B cell (primary cell): ENCODE measurements around the gene NRAP. TPM values are rescaled to one million over a fixed set of nuclear protein-coding genes. Genes with fewer than 3 reads are reported as not detected.

Experiments used
- ATAC-seq: fragments of 200-7000 bp; cut with Tn5 transposase; one replicate; pipeline ENCODE4 v1.10.0; 2021; ENCODE audit warnings: low read depth, mild to moderate bottlenecking, moderate number of reproducible peaks, moderate library complexity
- CTCF ChIA-PET: fragments of 350-600 bp; sonication (Branson Sonifier 250); formaldehyde crosslinking; loops from one replicate; lab custom pipeline; 2021; ENCODE audit warnings: antibody characterized with exemption, inconsistent platforms; lab: Charles Lee
- POLR2A ChIA-PET: fragments of 350-600 bp; sonication (Branson Sonifier 250); formaldehyde crosslinking; loops from one replicate; lab custom pipeline; 2021; ENCODE audit warnings: antibody characterized with exemption; lab: Charles Lee
- DNase-seq: peaks from one replicate; pipeline ENCODE4 v3.0.0; 2013
- H2AFZ ChIP-seq: 2 replicates; pipeline ENCODE4 v1.6.1; 2012; ENCODE audit warnings: mild to moderate bottlenecking, low read depth, low read length; ENCODE audit not compliant: insufficient read depth, poor library complexity, severe bottlenecking
- H3K27ac ChIP-seq, 2 donors: 1 replicate in 1 of 2; 2 replicates in 1 of 2; pipeline ENCODE4 v1.5.1; 2012 to 2013; ENCODE audit warnings: low read length in 2 of 2, mild to moderate bottlenecking in 2 of 2, moderate library complexity in 1 of 2
- H3K27me3 ChIP-seq, 4 experiments: fragments of 200-600 bp in 1 of 4; sonication (generic) in 1 of 4; replicated peaks in 1 of 4; 1 replicate in 2 of 4; 2 replicates in 2 of 4; pipeline versions ENCODE4 v1.6.1 to v1.7.0; 2013 to 2016; ENCODE audit warnings: low read length in 3 of 4, mild to moderate bottlenecking in 2 of 4, mixed read lengths in 1 of 4, moderate library complexity in 1 of 4; ENCODE audit not compliant: insufficient read depth in 4 of 4, control insufficient read depth in 3 of 4; ENCODE audit errors: control extremely low read depth in 1 of 4
- H3K36me3 ChIP-seq, 2 experiments: replicated peaks in 1 of 2; 1 replicate in 1 of 2; 2 replicates in 1 of 2; pipeline versions ENCODE4 v1.6.1 to v1.7.1; 2013; ENCODE audit warnings: low read length in 1 of 2; ENCODE audit not compliant: insufficient read depth in 2 of 2, control insufficient read depth in 1 of 2; ENCODE audit errors: control extremely low read depth in 1 of 2, extremely low read depth in 1 of 2
- H3K4me1 ChIP-seq, 2 donors: fragments of 200-600 bp in 1 of 2; sonication (generic) in 1 of 2; 1 replicate in 1 of 2; 2 replicates in 1 of 2; pipeline versions ENCODE4 v1.5.1 to v1.6.1; 2013 to 2017; ENCODE audit warnings: low read length in 2 of 2; ENCODE audit not compliant: control insufficient read depth in 2 of 2, insufficient read depth in 2 of 2
- H3K4me2 ChIP-seq: replicated peaks from 2 replicates; pipeline ENCODE3; 2012; ENCODE audit warnings: mild to moderate bottlenecking, low read depth, low read length; ENCODE audit not compliant: poor library complexity, severe bottlenecking
- H3K4me3 ChIP-seq, 5 experiments: fragments of 200-600 bp in 1 of 5; sonication (generic) in 1 of 5; 1 replicate in 3 of 5; 2 replicates in 2 of 5; pipeline versions ENCODE4 v1.5.1 to v1.7.0; 2011 to 2016; ENCODE audit warnings: low read length in 4 of 5, mild to moderate bottlenecking in 4 of 5, low read depth in 2 of 5, control low read depth in 1 of 5, moderate library complexity in 1 of 5; ENCODE audit not compliant: insufficient read depth in 1 of 5; ENCODE audit errors: control extremely low read depth in 1 of 5, extremely low read depth in 1 of 5
- H3K79me2 ChIP-seq: fragments of 200-600 bp; sonication (generic); one replicate; pipeline ENCODE4 v1.6.0; 2016; ENCODE audit warnings: low read length; ENCODE audit not compliant: control insufficient read depth, insufficient read depth
- H3K9ac ChIP-seq: fragments of 200-600 bp; sonication (generic); 2 replicates; pipeline ENCODE4 v1.6.1; 2017; ENCODE audit warnings: mild to moderate bottlenecking, low read length, moderate library complexity
- H3K9me3 ChIP-seq, 3 donors: one replicate each; pipeline versions ENCODE4 v1.6.1 to v1.7.1; 2013; ENCODE audit warnings: low read length in 2 of 3; ENCODE audit not compliant: control insufficient read depth in 2 of 3, insufficient read depth in 1 of 3; ENCODE audit errors: control extremely low read depth in 1 of 3
- H4K20me1 ChIP-seq: 2 replicates; pipeline ENCODE4 v1.6.0; 2012; ENCODE audit warnings: mild to moderate bottlenecking, low read length; ENCODE audit not compliant: insufficient read depth, control insufficient read depth, poor library complexity, severe bottlenecking
- H3K27ac Mint-ChIP-seq: one replicate; pipeline ENCODE4 v1.8.0; 2021; ENCODE audit warnings: mixed read lengths
- H3K27me3 Mint-ChIP-seq: one replicate; pipeline ENCODE4 v1.8.0; 2021; ENCODE audit warnings: mixed read lengths
- H3K4me1 Mint-ChIP-seq: one replicate; pipeline ENCODE4 v1.8.0; 2021; ENCODE audit warnings: mixed read lengths
- H3K4me3 Mint-ChIP-seq: one replicate; pipeline ENCODE4 v1.8.0; 2021; ENCODE audit warnings: mixed read lengths
- H3K9me3 Mint-ChIP-seq: one replicate; pipeline ENCODE4 v1.8.0; 2022; ENCODE audit warnings: mixed read lengths; ENCODE audit not compliant: insufficient read depth
- CTCF ChIP-seq: fragments of 200-600 bp; IDR thresholded peaks from one replicate; pipeline ENCODE4 v1.8.0; 2022; ENCODE audit warnings: antibody characterized with exemption, mild to moderate bottlenecking
- EZH2 ChIP-seq: IDR thresholded peaks from 2 replicates; pipeline ENCODE4 v1.6.1; 2012; ENCODE audit warnings: borderline replicate concordance, low read depth, mild to moderate bottlenecking, moderate library complexity, low read length; ENCODE audit not compliant: insufficient read depth, poor library complexity, severe bottlenecking
- WGBS: methylation state at CpG from one replicate; pipeline ENCODE4 v1.1.5; 2013; ENCODE audit warnings: missing lambda C conversion rate; ENCODE audit not compliant: insufficient coverage; 5-methylcytosine and 5-hydroxymethylcytosine counted together
- intact Hi-C: fragments of 100-400 bp; cut with micrococcal nuclease; formaldehyde crosslinking; loops from one replicate; pipeline ENCODE4 v1.10.0; 2022
- polyA plus RNA-seq: library from polyadenylated mRNA; depleted of rRNA; stranded (reverse); fragments of >200 nt; gene quantifications from 2 replicates; pipeline ENCODE4 v1.2.3, GENCODE V29; 2012
- total RNA-seq, 2 donors: library from RNA; stranded (reverse); fragments of 120-200 nt in 1 of 2; gene quantifications; 1 replicate in 1 of 2; 2 replicates in 1 of 2; pipeline versions ENCODE4 v1.2.3 to v1.2.4, GENCODE V29; 2013 to 2022

Gene NRAP
- total and polyA plus RNA-seq, 2 donors (not counting 1 experiment from before 2014, with no cell fraction given) = not detected

- Histone ChIP-seq H3K4me2 (no peak overlapping the region), H4K20me1 (no peaks in the 10 kb centered on the region), H3K36me3 (no peaks in the 10 kb centered on the region), H2AFZ (no peak overlapping the region), H3K4me3 (no peak overlapping the region), H3K4me1 (no peaks in the 10 kb centered on the region), H3K27me3 (no peaks in the 10 kb centered on the region), H3K9ac (no peak overlapping the region), H3K79me2 (no peaks in the 10 kb centered on the region), H3K27ac (no peak overlapping the region), H3K9me3 (no peaks in the 10 kb centered on the region)
- intact Hi-C loops = no loop called here
- Mint-ChIP-seq H3K9me3 (no peaks in the 10 kb centered on the region), H3K4me1 (no peaks in the 10 kb centered on the region), H3K27ac (no peak overlapping the region), H3K27me3 (peaks cover 43% of the 10 kb centered on the region), H3K4me3 (no peak overlapping the region)
- WGBS = no CpG with 5 or more reads among the region's 1 CpG
- ChIA-PET POLR2A (no interaction called here), CTCF (no interaction called here)
- TF ChIP-seq EZH2 = no peak
- no peak for ATAC-seq
- DNase-seq = no peak
Observed at GRCh38 chr10:113651898-113652297, 11.9 kb downstream of the NRAP start.

GRCh38 chr10:113651021-113651420, 12.8 kb downstream of the NRAP start:
- Histone ChIP-seq H3K79me2 (no peaks in the 10 kb centered on the region), H4K20me1 (no peaks in the 10 kb centered on the region), H3K27me3 (no peaks in the 10 kb centered on the region), H3K36me3 (no peaks in the 10 kb centered on the region), H2AFZ (no peak overlapping the region), H3K9ac (no peak overlapping the region), H3K27ac (no peak overlapping the region), H3K9me3 (no peaks in the 10 kb centered on the region), H3K4me3 (no peak overlapping the region), H3K4me1 (no peaks in the 10 kb centered on the region), H3K4me2 (no peak overlapping the region)
- intact Hi-C loops = no loop called here
- ATAC-seq (no peak), DNase-seq (no peak)
- CTCF ChIA-PET = no interaction called here
- H3K4me3 Mint-ChIP-seq = no peak overlapping the region
- TF ChIP-seq EZH2 (no peak), CTCF (no peak)
- H3K4me1 Mint-ChIP-seq = no peaks in the 10 kb centered on the region
- no CpG with 5 or more reads among the region's 2 CpGs for WGBS
- POLR2A ChIA-PET = no interaction called here
- no peak overlapping the region for H3K27ac Mint-ChIP-seq
- peaks cover 45% of the 10 kb centered on the region for H3K27me3 Mint-ChIP-seq
- H3K9me3 Mint-ChIP-seq = no peaks in the 10 kb centered on the region
